HFF-Myc (cell line): ENCODE measurements around the gene GH2.
"Not testable (repeated sequence)": the region's sequence is repeated elsewhere in the genome, so short reads cannot be mapped to it uniquely, and the experiment has no call there.

Experiments
- DNase-seq: peaks from one replicate; pipeline ENCODE4 v3.0.0-alpha.2; 2011; ENCODE audit warnings: low read depth; ENCODE audit errors: extremely low read depth
- H3K4me3 ChIP-seq: replicated peaks from 2 replicates; pipeline ENCODE4 v1.5.1; 2011; ENCODE audit warnings: low read depth, mild to moderate bottlenecking, control low read depth, low read length
- CTCF ChIP-seq: IDR thresholded peaks from 2 replicates; pipeline ENCODE4 v1.5.1; 2012; ENCODE audit warnings: mild to moderate bottlenecking, low read depth, low read length, control low read depth; ENCODE audit errors: missing control alignments

Gene GH2

GRCh38 chr17:63889026-63889848 is 7.5 kb upstream of the GH2 start:
- DNase-seq, H3K4me3 ChIP-seq: not testable (repeated sequence)
- peak; percentile 43 for TF ChIP-seq CTCF

- not testable (repeated sequence) for DNase-seq, H3K4me3 ChIP-seq
These were observed 3.4 kb upstream of the GH2 start for GRCh38 chr17:63885119-63885518.

GRCh38 chr17:63882626-63883126 is 932 bp upstream of the GH2 start:
- not testable (repeated sequence) for DNase-seq, H3K4me3 ChIP-seq

- DNase-seq, H3K4me3 ChIP-seq: not testable (repeated sequence)
These were observed 407 bp downstream of the GH2 start for GRCh38 chr17:63881337-63881736.

- no peak for DNase-seq
- no peak for TF ChIP-seq CTCF
- no peak overlapping the region for H3K4me3 ChIP-seq
These were observed 1.0 kb downstream of the GH2 start for GRCh38 chr17:63880706-63881105.

GRCh38 chr17:63878413-63878812 is 3.3 kb downstream of the GH2 start:
- H3K4me3 ChIP-seq, DNase-seq: not testable (repeated sequence)

- H3K4me3 ChIP-seq, DNase-seq: not testable (repeated sequence)
These were observed 7.1 kb downstream of the GH2 start for GRCh38 chr17:63874693-63875092.

- H3K4me3 ChIP-seq, DNase-seq: not testable (repeated sequence)
These were observed 7.6 kb downstream of the GH2 start for GRCh38 chr17:63874061-63874626.

- H3K4me3 ChIP-seq, DNase-seq: not testable (repeated sequence)
These were observed 8.2 kb downstream of the GH2 start, which contains the start of gene CSH2 for GRCh38 chr17:63873577-63873976. Gene CSH2 (minus strand): TSS chr17:63873677. CDS start chr17:63873614, 63 bp downstream.

GRCh38 chr17:63871646-63872365 is 9.9 kb downstream of the GH2 start:
- H3K4me3 ChIP-seq, DNase-seq: not testable (repeated sequence)

GRCh38 chr17:63870292-63870665 is 11.5 kb downstream of the GH2 start:
- DNase-seq, H3K4me3 ChIP-seq: not testable (repeated sequence)

- DNase-seq, H3K4me3 ChIP-seq: not testable (repeated sequence)
These were observed 12.1 kb downstream of the GH2 start for GRCh38 chr17:63869491-63870291.

- not testable (repeated sequence) for H3K4me3 ChIP-seq, DNase-seq
These were observed 15.1 kb downstream of the GH2 start for GRCh38 chr17:63866625-63867024.
